Sigmoid colon (tissue), 7 donors: Measurements from ENCODE around the gene TBXA2R. TPM values are rescaled to one million over a fixed set of nuclear protein-coding genes. Genes with fewer than 3 reads are reported as not detected.

Source experiments
- DNase-seq: peaks from one replicate; pipeline ENCODE4 v3.0.0-alpha.2; 2019
- H3K27ac ChIP-seq, 4 donors: fragments of 200-600 bp; sonication (generic); one replicate each; pipeline ENCODE4 v1.5.1; 2016 to 2019; ENCODE audit warnings: mild to moderate bottlenecking in 1 of 4
- H3K27me3 ChIP-seq, 3 donors: fragments of 200-600 bp; sonication (generic); one replicate each; pipeline ENCODE4 v1.5.1; 2019; ENCODE audit warnings: mild to moderate bottlenecking in 1 of 3
- H3K36me3 ChIP-seq, 4 donors: fragments of 200-600 bp; sonication (generic); one replicate each; pipeline ENCODE4 v1.5.1; 2016 to 2019
- H3K4me1 ChIP-seq, 4 donors: fragments of 200-600 bp; sonication (generic); one replicate each; pipeline ENCODE4 v1.5.1; 2017 to 2019
- H3K4me3 ChIP-seq, 4 donors: fragments of 200-600 bp; sonication (generic); one replicate each; pipeline ENCODE4 v1.5.1; 2017 to 2019; ENCODE audit warnings: mild to moderate bottlenecking in 2 of 4, moderate library complexity in 1 of 4
- H3K9me3 ChIP-seq, 4 donors: fragments of 200-600 bp in 3 of 4; sonication (generic) in 3 of 4; one replicate each; pipeline versions ENCODE4 v1.5.1 to v1.6.1; 2013 to 2019
- CTCF ChIP-seq, 4 experiments: fragments of 450-650 bp in 3 of 4; fragments of 200-600 bp in 1 of 4; IDR thresholded peaks; one replicate each; pipeline ENCODE4 v1.5.1; 2016 to 2019; ENCODE audit warnings: antibody characterized with exemption in 4 of 4, mild to moderate bottlenecking in 3 of 4, moderate library complexity in 2 of 4
- EP300 ChIP-seq, 4 donors: sonication (generic); formaldehyde crosslinking; IDR thresholded peaks; one replicate each; pipeline ENCODE4 v1.6.1; 2017; ENCODE audit warnings: antibody characterized with exemption in 4 of 4
- POLR2A ChIP-seq, 2 donors: fragments of 450-650 bp; IDR thresholded peaks; one replicate each; pipeline ENCODE4 v1.6.1; 2016; ENCODE audit warnings: antibody characterized with exemption in 2 of 2, mild to moderate bottlenecking in 2 of 2, moderate library complexity in 2 of 2
- POLR2AphosphoS5 ChIP-seq, 4 donors: sonication (generic); formaldehyde crosslinking; IDR thresholded peaks; one replicate each; pipeline ENCODE4 v1.6.1; 2017; ENCODE audit warnings: antibody characterized with exemption in 4 of 4
- WGBS, 2 donors: extraction: QIAGEN DNeasy Blood & Tissue Kit; methylation state at CpG; one replicate each; pipeline ENCODE4 v1.1.7; 2013; 5-methylcytosine and 5-hydroxymethylcytosine counted together
- intact Hi-C: fragments of 100-400 bp; cut with DNase I; formaldehyde crosslinking; loops from one replicate; pipeline ENCODE4 v1.15.1; 2023
- polyA plus RNA-seq, 3 donors: library from polyadenylated mRNA; stranded (reverse); fragments of 200-250 nt; gene quantifications; one replicate each; pipeline ENCODE4 v1.2.3, GENCODE V29; 2013
- small RNA-seq, 3 donors: library from RNA; depleted of rRNA; stranded (forward); fragments of <200 nt; gene quantifications; one replicate each; pipeline ENCODE3, GENCODE V24; 2016
- total RNA-seq, 4 donors: library from RNA; depleted of rRNA; stranded (reverse); fragments of >200 nt; gene quantifications; one replicate each; pipeline ENCODE4 v1.1.0, GENCODE V29; 2016
- donor health status: healthy with polysubstance abuse.
- donor health status: Bipolar disorder and iron deficiency.
- donor health status: healthy.

The TBXA2R gene
- total and polyA plus RNA-seq, 7 donors: 0.36 to 3.6 (median 0.76) TPM; not detected in 1

GRCh38 chr19:3544742-3545668 lies 61.7 kb downstream of the TBXA2R start:
- 47 to 67% methylated on average over 30 of the region's 30 CpGs for WGBS, 2 donors
- H3K9me3 ChIP-seq: no peaks in the 10 kb centered on the region
- peaks cover 0 to 16% (median 0%) of the 10 kb centered on the region in 4 donors for H3K36me3 ChIP-seq
- H3K27me3 ChIP-seq: no peaks in the 10 kb centered on the region
- TF ChIP-seq CTCF (IDR thresholded peaks at IDR 0.05): peak; percentile 91 to 96 (median 92)
- TF ChIP-seq POLR2A (IDR thresholded peaks at IDR 0.05): no peak
- no peak for TF ChIP-seq EP300 (IDR thresholded peaks at IDR 0.05)
- no peak for TF ChIP-seq POLR2AphosphoS5 (IDR thresholded peaks at IDR 0.05)
- H3K4me3 ChIP-seq: no peak overlapping the region
- peak overlapping the region in 1 of 4 donors; percentile 17 for H3K27ac ChIP-seq
- DNase-seq: peak; percentile 82
- intact Hi-C loops: loop anchor here (1.0 kb wide), 1 partner anchor 73 kb away; no protein-coding TSS in a partner anchor
- H3K4me1 ChIP-seq: no peaks in the 10 kb centered on the region

Small RNAs within 50 kb of the gene (small RNA-seq; reads per million reads assigned to genes)
- 0 reads per million in 3 donors for gene AC005786.1

Other genes with a start within 250 kb of the TBXA2R start
- 100 to 1,000 TPM in 1 of 4 donors, 10 to 100 TPM in 3; 63.2 to 114 (median 74.2) TPM for gene NFIC, start 240.3 kb downstream of the TBXA2R start, total RNA-seq
- gene NFIC, start 240.3 kb downstream of the TBXA2R start, polyA plus RNA-seq: 10 to 100 TPM in 2 of 3 donors, 1 to 10 TPM in 1; 9.0 to 45.7 (median 10.2) TPM
- not detected for gene SMIM24, start 126.3 kb downstream of the TBXA2R start, total RNA-seq
- gene SMIM24, start 126.3 kb downstream of the TBXA2R start, polyA plus RNA-seq: 10 to 100 TPM; 15.1 to 72.7 (median 30.3) TPM
- not detected for gene SMIM44, start 123.4 kb downstream of the TBXA2R start, total RNA-seq
- 1 to 10 TPM in 1 of 3 donors, not detected in 2; 2.9 TPM for gene SMIM44, start 123.4 kb downstream of the TBXA2R start, polyA plus RNA-seq
- 10 to 100 TPM; 11.7 to 18.1 (median 17.0) TPM for gene DOHH, start 106.2 kb downstream of the TBXA2R start, total RNA-seq
- gene DOHH, start 106.2 kb downstream of the TBXA2R start, polyA plus RNA-seq: 10 to 100 TPM in 1 of 3 donors, 1 to 10 TPM in 2; 7.2 to 22.5 (median 7.2) TPM
- 10 to 100 TPM; 11.8 to 44.6 (median 20.5) TPM for gene FZR1, start 100.6 kb downstream of the TBXA2R start, total RNA-seq
- gene FZR1, start 100.6 kb downstream of the TBXA2R start, polyA plus RNA-seq: 10 to 100 TPM; 11.4 to 33.3 (median 13.9) TPM
- gene TEKTIP1, start 67.7 kb downstream of the TBXA2R start, total RNA-seq: 1 to 10 TPM in 1 of 4 donors, not detected in 3; 1.4 TPM
- gene TEKTIP1, start 67.7 kb downstream of the TBXA2R start, polyA plus RNA-seq: 1 to 10 TPM in 1 of 3 donors, not detected in 2; 1.5 TPM
- 10 to 100 TPM; 13.7 to 36.0 (median 22.6) TPM for gene MFSD12, start 49.3 kb downstream of the TBXA2R start, total RNA-seq
- 10 to 100 TPM in 1 of 3 donors, 1 to 10 TPM in 2; 2.4 to 53.5 (median 8.6) TPM for gene MFSD12, start 49.3 kb downstream of the TBXA2R start, polyA plus RNA-seq
- 100 to 1,000 TPM; 105 to 148 (median 120) TPM for gene HMG20B, start 33.9 kb downstream of the TBXA2R start, total RNA-seq
- gene HMG20B, start 33.9 kb downstream of the TBXA2R start, polyA plus RNA-seq: 10 to 100 TPM; 61.3 to 85.9 (median 78.2) TPM
- under 1 TPM in 2 of 4 donors, not detected in 2; under 0.01 to 0.83 TPM for gene GIPC3, start 21.4 kb downstream of the TBXA2R start, total RNA-seq
- gene GIPC3, start 21.4 kb downstream of the TBXA2R start, polyA plus RNA-seq: 1 to 10 TPM in 1 of 3 donors, not detected in 2; 1.0 TPM
- 10 to 100 TPM; 15.5 to 23.9 (median 23.4) TPM for gene CACTIN, start 19.9 kb upstream of the TBXA2R start, total RNA-seq
- 10 to 100 TPM in 1 of 3 donors, 1 to 10 TPM in 2; 6.2 to 20.5 (median 9.0) TPM for gene CACTIN, start 19.9 kb upstream of the TBXA2R start, polyA plus RNA-seq
- gene PIP5K1C, start 93.6 kb upstream of the TBXA2R start, total RNA-seq: 10 to 100 TPM; 27.8 to 68.7 (median 44.2) TPM
- gene PIP5K1C, start 93.6 kb upstream of the TBXA2R start, polyA plus RNA-seq: 10 to 100 TPM in 2 of 3 donors, 1 to 10 TPM in 1; 7.8 to 21.0 (median 11.6) TPM
- gene TJP3, start 101.5 kb upstream of the TBXA2R start, total RNA-seq: 1 to 10 TPM in 1 of 4 donors, under 1 TPM in 2, not detected in 1; 0.33 to 2.8 (median 0.36) TPM
- gene TJP3, start 101.5 kb upstream of the TBXA2R start, polyA plus RNA-seq: 100 to 1,000 TPM; 158 to 245 (median 168) TPM
- 10 to 100 TPM; 17.8 to 42.9 (median 23.0) TPM for gene APBA3, start 154.8 kb upstream of the TBXA2R start, total RNA-seq
- gene APBA3, start 154.8 kb upstream of the TBXA2R start, polyA plus RNA-seq: 10 to 100 TPM; 12.0 to 19.5 (median 13.2) TPM
- 100 to 1,000 TPM in 3 of 4 donors, 10 to 100 TPM in 1; 80.6 to 123 (median 103) TPM for gene MRPL54, start 155.8 kb upstream of the TBXA2R start, total RNA-seq
- gene MRPL54, start 155.8 kb upstream of the TBXA2R start, polyA plus RNA-seq: 100 to 1,000 TPM in 2 of 3 donors, 10 to 100 TPM in 1; 87.7 to 185 (median 168) TPM
- not detected for gene RAX2, start 165.4 kb upstream of the TBXA2R start, total RNA-seq
- not detected for gene RAX2, start 165.4 kb upstream of the TBXA2R start, polyA plus RNA-seq
- gene MATK, start 179.5 kb upstream of the TBXA2R start, total RNA-seq: 1 to 10 TPM in 1 of 4 donors, not detected in 3; 1.8 TPM
- gene MATK, start 179.5 kb upstream of the TBXA2R start, polyA plus RNA-seq: 1 to 10 TPM in 2 of 3 donors, not detected in 1; 6.6 to 7.7 TPM